IPS DF 19.7 (cell line): ENCODE data around the gene GIMAP1.

ENCODE experiments used
- DNase-seq: peaks from one replicate; pipeline ENCODE4 v3.0.0-alpha.2; 2013; ENCODE audit warnings: low read depth, low spot score

GIMAP1 gene

DNA sequence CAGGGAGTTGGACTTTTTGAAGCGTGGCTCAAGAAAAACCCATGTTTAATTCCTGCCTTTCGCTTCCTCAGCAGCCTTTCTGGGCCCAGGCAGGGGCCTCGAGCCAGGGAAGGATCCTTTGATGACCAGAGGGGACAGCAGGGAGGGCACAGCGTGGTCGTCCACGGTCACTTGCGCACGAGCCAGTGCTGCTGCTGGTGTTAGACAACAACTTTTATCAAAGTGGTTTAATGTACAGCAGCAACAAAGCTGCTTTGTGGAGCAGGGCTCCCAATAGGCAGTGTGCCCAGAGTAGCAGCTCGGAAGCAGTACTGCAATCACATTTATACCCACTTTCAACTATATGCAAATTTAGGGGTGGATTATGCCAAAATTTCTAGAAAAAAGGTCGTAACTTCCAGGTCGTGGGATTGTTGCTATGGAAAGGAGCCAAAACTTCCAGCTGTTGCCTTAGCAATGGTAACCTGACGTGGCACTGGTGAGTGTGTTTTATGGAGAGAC lies 6.1 kb downstream of the GIMAP1 start:
- no peak for DNase-seq

DNA sequence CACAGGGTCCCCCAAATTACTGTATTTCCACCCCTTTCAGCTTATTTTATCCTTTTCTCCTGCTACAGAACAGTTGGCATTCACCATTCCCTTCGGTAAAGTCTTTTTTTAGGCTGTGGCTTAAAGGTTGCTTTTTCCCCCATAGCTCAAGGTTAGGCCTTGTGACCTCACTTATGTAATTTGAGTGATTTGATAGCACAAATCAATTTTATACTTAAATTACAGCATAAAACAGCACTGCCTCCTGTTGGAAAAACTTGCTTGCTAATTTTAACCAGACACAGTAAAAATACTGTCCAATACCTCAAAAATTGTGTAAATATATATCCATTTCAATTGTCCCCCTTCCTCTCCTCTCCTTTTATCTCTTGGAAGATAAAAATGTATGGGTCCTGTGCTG lies 7.1 kb downstream of the GIMAP1 start:
- no peak for DNase-seq

DNA sequence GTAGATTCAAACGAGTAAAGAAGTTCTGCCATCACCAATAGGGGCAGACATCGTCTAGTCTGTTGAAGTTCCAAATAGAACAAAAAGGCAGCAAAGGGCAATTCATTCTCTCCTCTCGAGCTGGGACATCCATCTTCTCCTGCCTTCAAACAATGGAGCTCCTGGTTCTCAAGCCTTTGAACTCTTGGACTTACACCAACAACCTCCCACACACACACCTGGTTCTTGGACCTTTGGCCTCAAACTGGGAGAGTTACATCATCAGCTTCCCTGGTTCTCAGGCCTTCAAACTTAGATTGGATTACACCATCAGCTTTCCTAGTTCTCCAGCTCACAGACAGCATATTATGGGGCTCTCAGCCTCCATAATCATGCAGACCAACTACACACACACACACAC lies 11.0 kb downstream of the GIMAP1 start:
- no peak for DNase-seq

DNA sequence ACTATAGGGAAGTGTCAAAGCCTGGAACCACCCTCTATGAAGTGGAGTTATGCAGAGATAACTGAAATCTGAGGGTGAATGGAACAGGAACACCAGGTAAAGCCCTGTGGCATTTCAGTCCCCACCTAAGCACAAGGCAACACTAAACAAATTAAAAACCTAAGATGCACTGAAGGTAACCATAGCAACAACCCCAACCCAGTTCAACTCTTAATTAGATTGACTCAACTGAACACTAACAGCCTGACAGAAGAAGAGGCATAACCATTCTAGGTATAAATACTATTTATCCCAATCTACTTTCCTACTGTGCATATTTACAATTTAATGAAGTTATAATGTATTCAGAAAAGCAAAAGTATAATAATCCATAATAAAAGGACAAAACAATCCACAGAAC lies 11.6 kb downstream of the GIMAP1 start:
- DNase-seq = no peak

DNA sequence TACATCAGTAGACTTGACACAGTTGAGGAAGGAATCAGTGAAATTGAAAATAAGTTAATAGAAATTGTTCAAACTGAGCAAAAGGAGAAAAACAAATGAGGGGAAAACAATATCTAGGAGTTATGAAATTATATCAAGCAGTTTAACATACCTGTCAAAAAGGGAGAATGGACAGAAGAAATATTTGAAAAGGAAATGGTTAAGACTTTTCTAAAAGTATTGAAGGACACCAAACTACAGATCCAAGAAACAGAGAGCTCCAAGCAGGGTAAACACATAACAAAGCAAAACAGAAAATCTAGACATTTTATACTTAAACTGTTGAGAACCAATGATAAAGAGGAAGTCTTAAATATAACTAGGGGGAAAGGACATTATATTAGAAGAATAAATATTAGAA lies 12.2 kb downstream of the GIMAP1 start:
- no peak for DNase-seq

DNA sequence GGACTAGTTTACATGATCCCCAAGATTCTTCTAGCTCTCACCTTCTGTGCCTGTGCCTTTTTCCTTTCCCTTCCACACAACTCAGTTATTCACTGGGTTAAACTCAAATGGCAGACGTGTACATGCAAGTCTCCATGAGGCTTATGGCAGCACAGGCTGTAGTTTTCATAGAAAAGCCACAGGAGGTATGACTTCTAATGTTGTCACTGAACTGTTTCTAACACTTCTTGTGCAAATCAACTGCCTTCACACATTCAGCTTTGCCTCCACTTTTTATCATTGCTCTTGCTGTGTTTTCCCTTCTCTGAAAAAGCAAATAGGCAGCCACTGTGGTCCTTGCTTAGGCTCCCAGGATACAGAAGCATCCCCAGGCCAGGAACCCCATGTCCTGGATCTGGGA lies 15.5 kb downstream of the GIMAP1 start:
- DNase-seq = no peak

DNA sequence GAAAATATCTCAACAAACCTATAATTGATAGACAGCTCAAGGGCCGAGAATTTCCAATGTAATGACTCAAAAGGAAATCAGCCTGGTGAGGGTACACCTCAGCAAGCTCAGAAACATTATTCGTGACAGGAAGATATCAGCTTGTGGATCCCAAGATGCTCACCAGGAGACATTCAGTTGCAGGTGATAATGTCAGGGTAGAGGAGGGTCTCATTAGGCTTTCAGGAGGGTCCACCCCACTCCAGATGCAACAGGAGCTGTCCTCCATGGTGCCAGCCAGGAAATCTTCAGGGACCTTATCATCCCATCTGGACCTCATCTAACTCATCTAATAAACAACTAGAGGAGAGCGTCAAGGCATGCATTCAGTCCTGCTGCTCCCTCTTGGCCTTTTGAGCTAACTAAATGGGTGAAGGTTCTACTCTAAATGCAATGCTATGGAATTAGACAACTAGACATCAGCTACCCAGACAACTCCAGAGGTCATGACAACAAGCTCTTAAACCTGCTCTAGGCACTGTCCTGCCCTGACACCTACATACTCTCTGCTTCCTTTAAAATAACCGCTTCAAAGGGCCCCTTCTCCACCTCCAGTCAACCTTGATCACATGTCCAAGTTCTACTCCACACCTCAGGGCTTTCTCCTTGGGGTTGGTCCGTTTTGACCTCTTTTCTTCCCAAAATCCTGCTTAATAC lies 16.5 kb downstream of the GIMAP1 start:
- DNase-seq = no peak

DNA sequence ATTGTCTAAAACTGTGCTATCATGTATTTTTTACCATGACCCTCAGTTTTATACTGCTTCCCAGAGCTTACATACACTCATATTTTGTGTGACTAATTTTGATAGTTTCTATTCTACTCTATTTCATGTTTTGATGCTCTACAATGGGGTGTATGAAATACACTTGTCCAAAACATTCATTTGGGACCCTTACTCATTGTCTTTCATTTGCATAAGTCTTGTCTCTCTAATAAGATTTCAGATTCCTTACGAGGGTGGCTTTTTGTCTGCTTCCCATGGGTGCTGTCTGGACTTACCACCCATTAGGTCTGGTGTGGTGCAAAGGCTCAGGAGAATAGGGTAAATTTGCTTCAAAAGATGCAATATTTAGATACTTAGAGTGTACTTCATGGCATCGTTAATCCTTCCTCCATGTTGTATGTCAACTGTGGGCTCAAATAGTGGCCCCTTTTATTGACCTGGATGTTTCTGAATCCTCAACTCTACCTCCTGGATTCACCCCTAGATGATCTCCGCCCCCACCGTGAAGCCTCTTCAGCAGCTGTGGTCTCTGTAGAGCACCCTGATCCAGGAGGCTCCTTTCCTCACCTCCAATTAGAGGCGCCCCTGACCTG lies 17.2 kb downstream of the GIMAP1 start:
- no peak for DNase-seq

DNA sequence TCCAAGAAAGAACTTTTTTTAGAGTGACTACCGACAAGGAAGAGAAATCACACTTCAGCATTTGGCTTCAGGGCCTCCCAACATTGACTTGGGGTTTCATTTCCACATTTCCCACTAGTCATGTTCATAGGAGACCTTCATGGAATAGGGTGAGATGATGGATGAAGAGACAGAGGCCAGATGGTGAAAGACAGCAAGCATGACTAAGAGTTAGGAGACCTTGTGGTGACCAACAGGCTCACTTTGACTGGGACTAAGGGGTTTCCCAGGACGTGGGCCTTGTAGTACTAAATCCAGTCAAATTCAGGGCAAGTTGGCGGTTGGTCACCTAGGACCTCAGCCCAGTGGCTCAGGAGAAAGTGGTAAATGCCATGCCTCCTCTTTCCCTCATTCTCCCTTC lies 17.8 kb downstream of the GIMAP1 start:
- no peak for DNase-seq

DNA sequence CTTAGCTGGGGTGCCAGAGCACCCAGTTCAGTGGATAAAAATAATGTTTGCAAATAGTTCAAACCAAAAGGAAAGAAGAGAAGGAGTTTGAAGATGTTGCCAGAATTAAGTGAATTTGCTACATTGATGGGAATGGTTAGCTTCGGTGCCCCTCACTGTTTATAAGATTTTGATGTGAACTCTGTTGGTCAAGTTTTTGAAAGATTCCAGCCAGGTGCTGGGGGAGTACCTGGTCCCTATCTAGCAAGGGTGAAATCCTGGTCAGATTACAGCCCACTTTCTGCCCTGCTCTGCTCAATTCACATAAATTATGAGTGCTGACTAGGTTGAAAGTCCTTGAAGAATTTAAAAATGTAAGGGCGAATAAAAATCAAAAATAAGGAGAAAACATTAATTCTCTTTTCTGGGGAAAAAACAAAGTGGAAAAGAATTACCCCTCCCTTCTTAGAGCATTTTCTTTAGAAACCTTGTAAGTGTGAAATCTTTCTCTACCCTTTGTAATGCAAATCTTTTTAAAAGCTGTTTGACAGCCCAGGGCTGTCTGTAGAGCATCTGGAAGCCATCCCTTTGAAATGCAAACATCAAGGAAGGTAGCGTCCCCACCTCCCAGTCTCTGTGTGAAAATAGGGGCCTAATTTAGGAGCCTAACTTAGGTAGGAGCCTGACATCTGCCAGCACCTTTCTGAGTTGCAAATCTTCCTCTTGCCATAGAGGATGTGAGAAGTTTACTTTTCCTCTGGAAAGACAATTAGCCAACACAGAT lies 19.4 kb downstream of the GIMAP1 start:
- DNase-seq = peak; percentile 85

DNA sequence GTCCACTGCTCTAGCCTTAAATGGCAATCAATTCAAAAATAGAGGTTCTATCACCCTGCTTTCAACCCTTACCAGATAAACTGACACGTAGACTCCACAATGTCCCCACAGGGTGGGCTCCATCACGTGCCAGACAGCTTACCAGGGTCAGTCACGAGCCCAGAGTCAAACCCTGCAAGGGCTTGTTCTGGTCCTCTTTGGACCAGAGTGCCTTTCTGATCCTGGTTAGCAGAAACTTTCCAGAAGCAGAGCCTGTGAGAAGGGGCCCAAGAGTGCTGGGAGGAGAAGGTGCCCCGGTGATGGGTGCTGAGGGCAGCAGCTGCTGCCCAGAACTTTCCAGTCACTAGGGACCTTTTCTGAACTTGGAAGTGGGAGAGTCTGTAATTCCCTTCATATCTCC lies 20.5 kb downstream of the GIMAP1 start:
- no peak for DNase-seq

DNA sequence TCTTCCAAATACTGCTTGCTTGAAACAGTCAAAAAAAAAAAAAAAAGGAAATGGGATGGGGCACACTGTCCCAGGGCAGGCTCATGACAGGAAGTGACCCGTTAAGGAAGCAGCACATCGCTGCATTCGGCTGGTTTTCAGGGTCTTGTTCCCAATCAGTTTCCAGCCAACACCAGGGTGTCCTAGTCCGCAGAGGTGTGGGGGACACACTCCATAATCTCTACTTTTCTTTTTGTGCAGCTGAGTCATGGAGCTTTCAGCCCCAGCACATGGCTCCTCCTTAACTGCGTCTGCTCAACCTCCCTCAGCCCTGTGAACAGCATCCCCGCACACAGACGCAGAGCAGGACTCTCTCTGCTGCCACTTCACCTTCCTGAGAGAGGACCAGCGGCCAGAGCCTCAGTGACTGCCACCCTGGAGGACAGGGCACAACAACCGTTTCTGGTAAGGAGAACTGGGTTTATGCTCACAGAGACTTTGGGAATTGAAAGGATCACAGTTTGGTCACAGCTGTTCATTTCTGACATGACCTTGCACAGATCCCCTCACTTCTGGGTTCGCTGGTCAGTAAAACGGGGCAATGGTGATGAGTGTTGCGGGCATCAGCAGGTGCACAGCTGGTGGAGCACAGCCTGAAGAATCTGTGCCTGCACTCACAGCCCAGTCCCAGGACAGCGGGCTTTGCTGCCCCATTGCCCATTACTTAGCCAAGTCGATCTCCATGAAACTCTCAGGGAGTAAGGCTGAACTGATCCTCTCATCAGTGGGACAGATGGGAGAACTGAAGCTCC lies 21.0 kb downstream of the GIMAP1 start, which contains the start of gene GIMAP5:
Gene GIMAP5 (plus strand): TSS at position 154 of the 791 bp plus-strand sequence. CDS start 3,467 bp downstream, outside the sequence.
- DNase-seq = no peak

DNA sequence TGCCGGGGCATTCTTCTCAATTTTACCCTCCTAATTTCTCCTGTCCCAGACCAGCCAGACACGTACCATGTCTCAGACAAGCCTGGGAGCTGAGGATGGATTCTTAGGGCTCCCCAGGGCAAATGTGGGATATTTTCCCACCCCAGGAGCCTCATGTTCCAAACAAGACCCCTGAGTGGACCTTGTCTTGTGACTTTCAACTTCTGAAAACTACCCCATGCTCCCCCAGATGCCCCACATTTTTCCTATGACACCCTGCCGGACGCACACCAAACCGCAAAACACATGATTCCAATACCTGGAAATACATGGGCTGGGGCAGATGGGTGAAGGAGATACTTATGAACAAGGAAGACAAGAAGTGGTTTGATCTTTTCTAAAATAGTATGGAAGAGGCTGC lies 21.7 kb downstream of the GIMAP1 start:
- no peak for DNase-seq

DNA sequence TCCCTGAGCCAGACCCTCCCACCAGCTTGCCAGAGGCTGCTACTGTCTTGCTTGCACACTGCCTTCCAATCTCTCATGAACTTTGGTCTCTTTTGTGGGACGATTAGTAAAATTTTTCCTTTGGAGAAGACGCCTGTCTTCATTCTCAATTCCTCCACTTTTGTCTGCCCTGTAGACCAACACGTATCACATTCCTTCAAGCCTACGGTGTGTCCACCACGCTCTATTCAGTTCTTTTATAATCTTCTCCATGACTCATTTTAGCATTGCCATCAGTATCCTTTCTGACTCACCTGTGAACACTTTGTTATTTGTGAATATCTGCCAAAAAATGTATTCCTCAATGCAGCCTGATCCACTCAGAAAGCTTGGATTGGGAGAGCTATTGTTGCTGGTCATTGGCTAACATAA lies 22.2 kb downstream of the GIMAP1 start:
- DNase-seq = no peak

DNA sequence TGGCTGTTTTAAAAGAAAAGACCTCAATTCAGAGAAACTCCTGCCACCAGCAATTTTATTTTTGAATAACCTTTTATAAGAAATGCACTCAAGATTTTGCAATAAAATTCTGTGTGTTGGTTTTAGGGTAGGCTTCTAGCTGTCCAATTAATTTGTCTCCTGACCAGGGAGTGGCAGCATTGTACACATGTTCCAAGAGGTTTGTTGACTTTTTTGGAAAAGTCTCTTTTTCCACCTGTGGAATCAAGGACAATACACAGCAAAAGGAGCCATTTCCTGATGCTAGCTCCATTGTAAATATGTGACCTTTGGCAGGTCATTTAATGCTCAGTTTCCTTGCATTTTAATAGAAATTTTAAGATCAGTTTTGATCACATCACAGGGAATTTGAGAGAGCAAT lies 22.6 kb downstream of the GIMAP1 start:
- no peak for DNase-seq

DNA sequence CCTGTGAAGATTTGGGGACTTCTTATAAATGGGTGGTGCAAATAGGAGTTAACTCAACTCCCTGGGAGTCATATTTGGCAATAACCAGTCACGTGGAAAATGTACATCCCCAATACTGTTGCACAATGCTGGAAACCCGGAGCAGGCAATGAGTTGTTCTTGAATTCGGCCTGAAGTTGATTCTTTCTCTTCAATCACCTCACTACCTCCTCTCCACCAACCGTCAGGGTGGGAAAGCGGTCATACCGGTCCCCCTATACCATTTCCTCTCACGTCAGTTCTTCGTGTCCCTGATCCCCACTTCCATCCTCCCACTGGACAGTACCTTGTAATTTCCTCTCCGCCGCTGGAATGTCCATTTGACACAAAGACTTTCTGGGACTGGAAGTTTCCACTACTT lies 23.6 kb downstream of the GIMAP1 start:
- no peak for DNase-seq

DNA sequence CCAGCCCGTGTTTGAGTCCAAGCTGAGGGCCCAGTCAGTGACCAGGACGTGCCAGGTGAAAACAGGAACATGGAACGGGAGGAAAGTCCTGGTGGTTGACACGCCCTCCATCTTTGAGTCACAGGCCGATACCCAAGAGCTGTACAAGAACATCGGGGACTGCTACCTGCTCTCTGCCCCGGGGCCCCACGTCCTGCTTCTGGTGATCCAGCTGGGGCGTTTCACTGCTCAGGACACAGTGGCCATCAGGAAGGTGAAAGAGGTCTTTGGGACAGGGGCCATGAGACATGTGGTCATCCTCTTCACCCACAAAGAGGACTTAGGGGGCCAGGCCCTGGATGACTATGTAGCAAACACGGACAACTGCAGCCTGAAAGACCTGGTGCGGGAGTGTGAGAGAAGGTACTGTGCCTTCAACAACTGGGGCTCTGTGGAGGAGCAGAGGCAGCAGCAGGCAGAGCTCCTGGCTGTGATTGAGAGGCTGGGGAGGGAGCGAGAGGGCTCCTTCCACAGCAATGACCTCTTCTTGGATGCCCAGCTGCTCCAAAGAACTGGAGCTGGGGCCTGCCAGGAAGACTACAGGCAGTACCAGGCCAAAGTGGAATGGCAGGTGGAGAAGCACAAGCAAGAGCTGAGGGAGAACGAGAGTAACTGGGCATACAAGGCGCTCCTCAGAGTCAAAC lies 26.0 kb downstream of the GIMAP1 start:
- DNase-seq = no peak

DNA sequence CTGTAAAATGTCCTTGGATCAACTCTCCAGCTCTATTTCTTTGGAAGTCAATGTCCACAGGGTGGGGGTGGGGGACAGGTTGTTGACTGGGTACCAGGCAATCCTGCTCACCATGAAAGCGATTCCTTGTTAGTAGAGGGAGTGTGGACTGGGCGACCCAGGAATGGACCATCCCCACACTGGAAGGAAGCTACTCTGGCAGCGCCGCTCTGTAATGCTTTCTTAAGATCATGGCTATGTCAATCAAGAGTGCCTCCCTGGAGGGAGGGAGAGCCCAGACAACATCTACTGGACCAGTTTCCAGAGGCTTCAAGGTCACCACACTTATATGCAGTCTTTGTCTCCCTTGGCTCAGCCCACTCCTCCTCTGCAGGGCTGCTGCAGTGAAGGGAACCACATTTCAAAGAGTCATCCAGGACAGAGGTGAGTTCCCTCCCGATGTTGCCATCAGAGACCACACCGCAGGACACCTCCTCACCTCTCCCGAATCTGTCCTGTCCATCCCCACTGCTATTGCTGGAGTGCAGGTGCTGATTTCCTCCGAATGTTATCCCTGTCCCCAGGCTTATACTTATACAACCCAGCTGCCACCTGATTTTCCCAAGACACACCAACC lies 27.7 kb downstream of the GIMAP1 start:
- DNase-seq = no peak

DNA sequence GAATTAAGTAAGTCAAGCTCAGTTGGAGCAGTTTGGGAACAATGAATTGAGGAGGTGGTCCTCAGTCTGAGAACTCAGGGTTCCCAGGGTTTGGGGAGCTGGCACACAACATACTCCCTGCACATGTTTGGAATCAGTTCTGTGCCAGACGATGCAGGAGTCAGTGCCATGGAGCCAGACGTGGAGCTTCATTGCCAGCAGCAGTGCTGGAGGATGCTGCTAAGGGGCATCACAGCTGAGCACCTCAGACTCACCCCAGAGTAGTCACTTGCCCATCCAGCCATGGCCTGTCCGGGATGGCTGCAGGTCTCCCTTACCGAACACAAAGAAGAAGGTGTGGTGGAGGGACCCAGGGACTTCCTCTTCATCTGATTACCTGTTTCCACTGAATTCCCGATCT lies 28.7 kb downstream of the GIMAP1 start:
- no peak for DNase-seq

DNA sequence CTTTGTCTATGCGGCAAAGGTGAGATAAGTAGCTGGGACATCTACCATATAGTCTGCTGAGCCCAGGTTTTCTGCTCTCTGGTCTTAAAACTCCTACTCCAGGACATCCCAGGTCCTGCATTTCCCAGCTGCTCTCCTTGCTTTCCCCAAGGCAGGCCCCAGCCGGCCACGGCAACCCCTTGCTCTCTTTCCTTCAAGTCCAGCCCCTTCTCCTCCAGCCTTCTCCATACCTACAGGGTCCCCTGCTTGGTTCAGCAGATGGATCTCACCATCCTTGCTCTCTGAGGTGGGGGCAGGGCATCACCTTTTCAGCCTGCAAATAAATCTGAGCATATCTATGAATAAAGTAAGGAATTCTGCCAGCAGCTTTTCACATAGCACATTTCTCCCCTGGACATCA lies 29.5 kb downstream of the GIMAP1 start:
- no peak for DNase-seq

DNA sequence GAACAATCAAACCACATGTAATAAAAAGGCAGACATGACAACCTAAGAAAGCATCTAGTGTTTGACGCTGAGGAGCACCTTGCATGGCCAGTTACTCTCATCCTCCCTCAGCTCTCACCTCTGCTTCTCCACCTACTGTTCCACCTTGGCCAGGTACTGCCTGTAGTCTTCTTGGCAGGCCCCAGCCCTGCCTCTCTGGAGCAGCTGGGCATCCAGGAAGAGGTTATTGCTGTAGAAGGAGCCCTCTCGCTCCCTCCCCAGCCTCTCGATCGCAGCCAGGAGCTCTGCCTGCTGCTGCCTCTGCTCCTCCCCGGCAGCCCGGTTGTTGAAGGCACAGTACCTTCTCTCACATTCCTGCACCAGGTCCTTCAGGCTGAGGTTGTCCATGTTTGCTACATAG lies 30.5 kb downstream of the GIMAP1 start:
- no peak for DNase-seq
